22Rv1 (cell line): ENCODE measurements around the gene OMG.

Source experiments
- CTCF ChIP-seq: fragments of 450-650 bp; IDR thresholded peaks from 2 replicates; pipeline ENCODE4 v1.5.1; 2017; ENCODE audit warnings: mild to moderate bottlenecking
- ZFX ChIP-seq: fragments of 450-650 bp; IDR thresholded peaks from 2 replicates; pipeline ENCODE4 v1.6.1; 2017; ENCODE audit warnings: antibody characterized with exemption, borderline replicate concordance

GRCh38 chr17:31291820-31292219 lies 5.2 kb downstream of the OMG start:
- no peak for TF ChIP-seq CTCF
- TF ChIP-seq ZFX: no peak
